Measurements from ENCODE around the gene OR5M3.

OR5M3 gene

GRCh38 chr11:56473252-56473651 is at the start of gene OR5M3:
TSS of gene OR5M3 (minus strand) at chr11:56473352. CDS start at chr11:56470497, 2,855 bp downstream.
- no peak for DNase-seq (ENCODE audit: low read depth)

DNA sequence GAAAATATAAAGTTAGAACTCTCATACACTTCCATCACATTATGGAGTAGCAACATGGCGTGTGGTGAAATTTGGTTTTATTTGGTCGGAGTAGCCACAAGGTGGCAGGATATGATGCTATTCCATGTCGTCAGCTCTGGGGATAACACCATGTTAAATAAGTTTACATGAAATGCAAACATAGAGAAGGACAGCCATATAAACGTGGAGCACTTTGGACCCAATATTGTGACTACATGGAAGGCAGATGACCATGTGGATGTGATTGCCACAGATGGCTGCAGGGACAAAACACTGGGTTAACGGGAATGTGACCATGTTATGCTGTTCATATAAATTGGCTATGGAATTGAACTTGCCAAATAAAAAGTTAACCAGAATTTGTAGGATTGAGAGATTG is 48.9 kb upstream of the OR5M3 start:
- no peak for DNase-seq (ENCODE audit: low read depth)

GRCh38 chr11:56513280-56513679 is 40.1 kb upstream of the OR5M3 start:
- DNase-seq (ENCODE audit: low read depth), result no peak

- DNase-seq (ENCODE audit: low read depth), result no peak
Measured at GRCh38 chr11:56509439-56509838, 36.3 kb upstream of the OR5M3 start.

GRCh38 chr11:56497010-56497409 is 23.9 kb upstream of the OR5M3 start:
- DNase-seq (ENCODE audit: low read depth), result no peak

- DNase-seq (ENCODE audit: low read depth), result no peak
Measured at GRCh38 chr11:56495117-56495516, 22.0 kb upstream of the OR5M3 start.

- no peak for DNase-seq (ENCODE audit: low read depth)
Measured at GRCh38 chr11:56491270-56491669, 18.1 kb upstream of the OR5M3 start, which contains the start of gene OR5M8. TSS of gene OR5M8 (minus strand) at chr11:56491370. CDS start at chr11:56491370, 0 bp downstream.

DNA sequence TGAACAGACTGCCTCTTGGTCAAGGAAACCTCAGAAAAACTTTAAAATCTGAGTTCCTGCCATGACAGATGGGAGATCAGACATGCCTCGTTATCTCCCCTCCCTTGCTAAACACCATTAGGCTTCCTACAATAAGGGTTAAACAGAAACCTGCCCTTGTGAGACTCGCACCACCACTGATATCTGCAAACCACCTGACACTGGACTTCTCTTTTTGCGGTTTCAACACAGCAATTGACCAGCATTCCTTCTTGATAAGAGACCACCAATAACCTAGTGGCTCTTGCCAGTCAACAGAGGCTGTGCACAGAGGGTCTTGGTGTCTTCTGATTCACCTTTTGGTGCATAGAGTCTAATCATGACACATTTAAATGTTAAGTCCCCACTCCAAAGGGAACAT is 13.6 kb upstream of the OR5M3 start:
- DNase-seq (ENCODE audit: low read depth), result no peak

DNA sequence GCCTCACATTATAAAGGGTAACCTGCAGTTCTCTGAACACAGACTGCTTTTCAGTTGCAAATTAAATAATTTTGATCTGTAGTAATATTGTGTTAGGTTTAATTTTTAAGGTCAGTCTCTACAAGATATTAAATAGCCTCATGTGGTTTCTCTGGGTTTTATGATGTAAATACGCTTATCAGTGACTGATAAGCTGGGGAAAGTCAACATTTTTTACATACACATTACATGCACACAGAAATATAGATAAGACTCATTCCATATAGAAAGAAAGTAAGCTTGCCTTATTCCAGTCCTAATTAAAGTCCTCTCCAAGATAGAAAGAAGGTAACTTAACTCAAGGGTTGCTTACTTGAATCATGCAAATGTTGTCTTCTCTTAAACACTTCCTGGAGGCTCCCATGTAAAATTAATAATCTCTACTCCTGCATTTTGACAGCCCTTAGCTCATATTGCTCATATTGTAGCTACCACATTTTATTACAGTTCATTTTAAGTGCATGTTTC is 1.6 kb upstream of the OR5M3 start:
- DNase-seq (ENCODE audit: low read depth), result no peak

DNA sequence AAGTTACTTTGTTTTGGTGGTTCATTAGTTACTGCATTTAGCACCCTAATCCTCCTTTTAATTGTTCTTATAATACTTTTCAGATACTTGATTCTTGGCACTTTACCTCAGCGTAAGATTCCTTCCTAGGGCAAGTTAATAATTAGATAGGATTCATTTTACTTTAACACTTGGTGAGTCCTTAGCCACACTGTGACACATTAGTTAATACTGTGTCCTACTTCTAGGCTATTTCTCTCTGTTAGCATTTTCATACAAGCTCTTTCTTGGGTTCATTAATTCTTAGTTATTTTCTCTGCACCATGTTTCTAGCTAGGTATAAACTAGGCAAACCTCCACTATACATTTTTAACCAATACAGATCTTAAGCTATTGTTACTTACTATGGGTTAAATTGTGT is 16.1 kb downstream of the OR5M3 start:
- DNase-seq (ENCODE audit: low read depth), result no peak

GRCh38 chr11:56453521-56453920 is 19.6 kb downstream of the OR5M3 start:
- DNase-seq (ENCODE audit: low read depth), result no peak
